Measurements from ENCODE around the gene BCAR1. TPM values are rescaled to one million over a fixed set of nuclear protein-coding genes. Genes with fewer than 3 reads are reported as not detected.

The BCAR1 gene
- total and polyA plus RNA-seq, 2 of the 13 experiments (the other 11 are each of a cell fraction or from before 2014, with no cell fraction given): 48.1 to 51.7 TPM

- no peak for TF ChIP-seq DZIP1 (CRISPR knock-in tag; IDR thresholded peaks at IDR 0.05)
- TF ChIP-seq ZNF354B (CRISPR knock-in tag; IDR thresholded peaks at IDR 0.05): no peak
- TF ChIP-seq, protein P1, sequence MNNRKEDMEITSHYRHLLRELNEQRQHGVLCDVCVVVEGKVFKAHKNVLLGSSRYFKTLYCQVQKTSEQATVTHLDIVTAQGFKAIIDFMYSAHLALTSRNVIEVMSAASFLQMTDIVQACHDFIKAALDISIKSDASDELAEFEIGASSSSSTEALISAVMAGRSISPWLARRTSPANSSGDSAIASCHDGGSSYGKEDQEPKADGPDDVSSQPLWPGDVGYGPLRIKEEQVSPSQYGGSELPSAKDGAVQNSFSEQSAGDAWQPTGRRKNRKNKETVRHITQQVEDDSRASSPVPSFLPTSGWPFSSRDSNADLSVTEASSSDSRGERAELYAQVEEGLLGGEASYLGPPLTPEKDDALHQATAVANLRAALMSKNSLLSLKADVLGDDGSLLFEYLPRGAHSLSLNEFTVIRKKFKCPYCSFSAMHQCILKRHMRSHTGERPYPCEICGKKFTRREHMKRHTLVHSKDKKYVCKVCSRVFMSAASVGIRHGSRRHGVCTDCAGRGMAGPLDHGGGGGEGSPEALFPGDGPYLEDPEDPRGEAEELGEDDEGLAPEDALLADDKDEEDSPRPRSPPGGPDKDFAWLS (CRISPR knock-in tag; IDR thresholded peaks at IDR 0.05; ENCODE audit: borderline replicate concordance): no peak
- TF ChIP-seq ELK4 (CRISPR knock-in tag; IDR thresholded peaks at IDR 0.05; ENCODE audit: borderline replicate concordance): no peak
- no peak for TF ChIP-seq ZNF335 (CRISPR knock-in tag; IDR thresholded peaks at IDR 0.05)
- TF ChIP-seq, protein P2, sequence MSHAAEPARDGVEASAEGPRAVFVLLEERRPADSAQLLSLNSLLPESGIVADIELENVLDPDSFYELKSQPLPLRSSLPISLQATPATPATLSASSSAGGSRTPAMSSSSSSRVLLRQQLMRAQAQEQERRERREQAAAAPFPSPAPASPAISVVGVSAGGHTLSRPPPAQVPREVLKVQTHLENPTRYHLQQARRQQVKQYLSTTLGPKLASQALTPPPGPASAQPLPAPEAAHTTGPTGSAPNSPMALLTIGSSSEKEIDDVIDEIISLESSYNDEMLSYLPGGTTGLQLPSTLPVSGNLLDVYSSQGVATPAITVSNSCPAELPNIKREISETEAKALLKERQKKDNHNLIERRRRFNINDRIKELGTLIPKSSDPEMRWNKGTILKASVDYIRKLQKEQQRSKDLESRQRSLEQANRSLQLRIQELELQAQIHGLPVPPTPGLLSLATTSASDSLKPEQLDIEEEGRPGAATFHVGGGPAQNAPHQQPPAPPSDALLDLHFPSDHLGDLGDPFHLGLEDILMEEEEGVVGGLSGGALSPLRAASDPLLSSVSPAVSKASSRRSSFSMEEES (CRISPR knock-in tag; IDR thresholded peaks at IDR 0.05): no peak
- no peak for TF ChIP-seq PHF8 (CRISPR knock-in tag; IDR thresholded peaks at IDR 0.05)
- TF ChIP-seq, protein P3, sequence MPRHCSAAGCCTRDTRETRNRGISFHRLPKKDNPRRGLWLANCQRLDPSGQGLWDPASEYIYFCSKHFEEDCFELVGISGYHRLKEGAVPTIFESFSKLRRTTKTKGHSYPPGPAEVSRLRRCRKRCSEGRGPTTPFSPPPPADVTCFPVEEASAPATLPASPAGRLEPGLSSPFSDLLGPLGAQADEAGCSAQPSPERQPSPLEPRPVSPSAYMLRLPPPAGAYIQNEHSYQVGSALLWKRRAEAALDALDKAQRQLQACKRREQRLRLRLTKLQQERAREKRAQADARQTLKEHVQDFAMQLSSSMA (CRISPR knock-in tag; IDR thresholded peaks at IDR 0.05): no peak
- no peak for TF ChIP-seq KIAA2018 (CRISPR knock-in tag; IDR thresholded peaks at IDR 0.05; ENCODE audit: borderline replicate concordance)
- TF ChIP-seq NBN (conservative IDR thresholded peaks at IDR 0.05): no peak
- no peak for TF ChIP-seq ZNF740 (CRISPR knock-in tag; IDR thresholded peaks at IDR 0.05)
- no peak for TF ChIP-seq SAFB2 (CRISPR knock-in tag; IDR thresholded peaks at IDR 0.05; ENCODE audit: borderline replicate concordance, low read depth)
These were observed 4.7 kb upstream of the BCAR1 start (continued) for GRCh38 chr16:75256059-75256571.

Data from HepG2 (cell line).